Femur (tissue), 1 donor: ENCODE measurements around the gene TMEM92.

Experiments
- DNase-seq: peaks from one replicate; pipeline ENCODE4 v3.0.0-alpha.2; 2017

Gene TMEM92

DNA sequence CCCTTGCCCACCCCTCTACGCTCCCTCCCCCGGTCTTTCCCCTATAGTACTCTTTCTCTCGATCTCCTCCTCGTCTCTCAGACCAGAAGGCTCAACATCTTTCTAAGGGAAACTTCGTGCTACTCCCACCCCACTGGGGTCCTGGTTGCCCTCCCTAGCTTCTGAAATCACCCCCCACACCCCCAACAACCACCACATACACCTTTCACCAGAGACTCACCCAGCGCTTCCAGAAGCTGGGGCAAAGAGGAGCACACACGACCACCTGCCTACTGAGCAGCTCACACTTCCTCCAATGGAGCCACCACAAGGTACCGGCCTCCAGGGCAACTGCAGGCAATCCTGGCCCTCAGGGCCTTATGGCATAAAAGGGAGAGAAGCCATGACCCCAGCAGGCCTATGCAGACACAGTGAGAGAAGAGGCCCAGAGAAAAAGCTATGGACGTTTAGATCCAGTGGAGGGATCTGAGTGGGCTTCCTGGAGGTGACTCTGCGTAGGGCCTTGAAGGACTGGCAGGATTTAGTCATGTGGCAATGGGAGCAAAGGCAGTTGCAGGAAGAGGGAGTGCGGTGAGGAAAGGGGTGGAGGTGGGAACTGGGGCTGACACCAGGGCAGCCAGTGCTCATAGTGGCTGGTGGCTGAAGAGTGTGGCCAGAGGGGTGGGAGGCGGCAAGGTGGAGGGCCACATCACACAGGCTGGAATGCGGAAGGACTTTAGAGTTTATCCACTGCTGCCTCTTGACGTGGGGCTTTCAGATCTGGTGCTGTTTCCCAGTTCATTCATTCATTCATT is 12.1 kb upstream of the TMEM92 start:
- no peak for DNase-seq

DNA sequence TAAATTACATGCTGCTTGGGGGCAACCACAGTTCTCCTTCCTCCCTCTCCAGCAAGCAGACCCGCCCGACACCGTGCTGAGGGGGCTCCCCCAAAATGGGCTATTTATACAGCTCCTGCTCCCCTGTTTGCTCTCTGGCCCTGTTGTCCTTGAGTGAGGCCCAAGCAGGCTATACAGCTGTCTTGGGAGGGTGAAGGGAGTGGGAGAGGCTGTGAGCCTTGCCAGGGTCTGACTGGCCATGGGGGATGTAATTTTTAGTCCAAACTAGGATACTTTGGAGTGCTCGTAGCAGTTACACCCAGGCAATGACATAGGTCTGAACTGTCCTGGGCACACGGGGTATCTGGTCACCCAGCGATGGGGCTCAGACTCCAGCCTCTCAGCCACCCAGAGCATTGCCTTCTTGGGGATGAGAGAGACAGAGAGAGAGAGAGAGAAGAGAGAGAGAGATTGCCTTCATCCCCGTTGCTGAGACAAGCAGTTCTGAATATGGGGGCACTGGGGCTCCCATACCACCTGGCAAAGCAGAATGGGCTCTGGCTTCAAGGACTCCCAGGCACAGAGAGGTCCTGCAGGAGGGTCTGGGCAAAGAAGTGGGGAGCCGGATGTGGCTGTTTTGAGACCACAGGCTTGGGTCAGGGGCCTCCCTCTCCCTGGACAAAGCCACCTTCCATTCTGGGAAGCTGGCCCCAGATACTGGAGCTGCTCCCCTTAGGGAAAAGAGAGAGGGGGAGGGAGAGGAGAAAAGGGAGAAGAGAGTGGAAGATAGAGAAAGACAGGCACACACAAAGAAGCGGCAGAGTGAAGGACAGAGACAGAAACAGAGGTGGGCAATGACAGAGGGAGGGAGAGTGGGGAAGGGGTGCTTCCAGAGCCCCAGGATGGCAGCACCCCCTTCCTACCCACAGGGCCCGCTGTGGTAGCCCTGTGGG is 10.7 kb upstream of the TMEM92 start:
- DNase-seq, result peak; percentile 42

DNA sequence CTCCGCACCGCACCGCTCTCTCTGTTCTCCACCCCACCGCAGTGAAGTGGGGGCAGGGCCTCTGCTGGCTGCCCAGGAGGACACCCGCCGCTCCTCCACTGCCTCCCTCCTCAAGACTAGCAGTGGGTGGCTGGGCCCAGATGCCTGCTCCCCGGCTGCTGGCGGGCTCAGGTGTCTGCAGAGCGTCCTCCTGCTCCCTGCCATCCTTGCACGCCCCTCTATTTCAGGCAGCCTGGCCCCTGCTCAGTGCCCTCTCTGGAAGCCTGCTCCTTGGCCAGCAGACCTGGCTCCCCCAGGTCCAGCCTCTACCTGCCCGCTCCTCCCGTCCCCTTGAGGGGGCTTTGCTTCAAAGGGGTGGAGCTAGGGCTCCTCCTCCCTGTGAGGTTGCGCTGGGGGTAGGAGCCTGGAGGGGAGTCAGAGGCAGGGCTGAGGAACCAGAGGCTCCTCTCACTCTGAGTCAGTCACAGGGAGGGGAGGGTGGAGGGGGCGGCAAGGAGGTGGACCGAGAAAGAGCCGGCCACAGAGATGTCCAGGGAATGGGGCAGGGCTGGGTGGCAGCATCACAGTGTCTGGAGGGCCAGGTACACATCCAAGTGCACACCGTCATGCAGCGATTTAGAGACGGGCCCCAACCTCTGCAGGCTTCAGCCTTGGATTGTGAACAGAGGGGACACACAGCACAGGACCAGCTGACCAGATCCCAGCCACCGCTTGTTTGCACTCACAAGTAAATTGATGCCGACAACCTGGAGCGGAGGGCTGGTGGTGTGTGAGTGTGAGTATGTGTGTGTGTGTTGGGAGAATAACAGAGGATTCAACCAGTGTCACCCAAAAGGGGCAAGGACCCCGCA is 9.8 kb upstream of the TMEM92 start:
- peak; percentile 76 for DNase-seq

DNA sequence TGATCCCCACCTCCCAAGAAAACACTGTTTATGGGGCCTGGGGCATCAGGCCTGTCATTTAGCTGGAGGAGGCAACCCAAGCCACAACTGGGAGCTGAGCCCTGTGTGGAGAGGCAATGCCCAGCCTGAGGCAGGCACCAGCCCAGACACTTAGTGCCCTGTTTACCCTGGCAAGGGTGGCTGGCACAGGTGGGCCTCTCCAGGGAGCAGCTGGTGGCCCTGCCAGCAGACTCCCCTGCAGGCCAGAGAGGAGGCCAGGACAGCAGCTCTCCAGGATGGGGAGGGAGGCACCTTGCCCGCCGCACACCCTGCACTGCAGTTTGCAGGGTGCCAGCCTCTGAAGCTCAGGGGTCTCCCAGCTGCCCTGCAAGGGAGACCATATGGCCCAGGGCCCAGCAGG is 9.1 kb upstream of the TMEM92 start:
- DNase-seq, result no peak

DNA sequence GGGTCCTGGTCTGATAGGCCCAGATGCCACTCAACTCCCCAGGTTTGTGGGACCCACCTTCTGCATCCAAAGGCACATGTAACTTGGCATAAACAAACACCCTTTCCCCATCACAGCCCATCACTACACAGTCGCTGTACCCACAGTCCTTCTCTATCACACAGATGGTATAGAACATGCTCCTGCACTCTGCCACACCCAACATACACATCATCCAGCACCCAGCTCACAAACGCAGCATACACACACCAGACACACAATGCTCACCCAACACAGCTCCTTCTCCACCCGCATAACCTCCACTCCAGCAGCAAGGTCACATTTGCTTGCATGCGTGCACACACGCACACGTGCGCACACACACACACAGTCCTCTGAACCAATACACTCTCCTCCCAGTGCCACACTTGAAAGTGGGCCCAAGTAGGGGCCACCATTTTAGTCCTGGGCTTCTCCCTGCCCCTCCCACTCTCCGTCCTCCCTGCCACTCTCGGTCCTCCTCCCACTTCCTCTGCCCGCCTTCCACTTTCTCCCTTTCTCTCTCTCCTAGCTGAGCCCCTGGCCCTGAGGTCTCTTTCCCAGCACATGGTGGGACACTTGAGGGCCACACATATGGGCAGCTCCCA is 8.5 kb upstream of the TMEM92 start:
- DNase-seq, result peak; percentile 73

DNA sequence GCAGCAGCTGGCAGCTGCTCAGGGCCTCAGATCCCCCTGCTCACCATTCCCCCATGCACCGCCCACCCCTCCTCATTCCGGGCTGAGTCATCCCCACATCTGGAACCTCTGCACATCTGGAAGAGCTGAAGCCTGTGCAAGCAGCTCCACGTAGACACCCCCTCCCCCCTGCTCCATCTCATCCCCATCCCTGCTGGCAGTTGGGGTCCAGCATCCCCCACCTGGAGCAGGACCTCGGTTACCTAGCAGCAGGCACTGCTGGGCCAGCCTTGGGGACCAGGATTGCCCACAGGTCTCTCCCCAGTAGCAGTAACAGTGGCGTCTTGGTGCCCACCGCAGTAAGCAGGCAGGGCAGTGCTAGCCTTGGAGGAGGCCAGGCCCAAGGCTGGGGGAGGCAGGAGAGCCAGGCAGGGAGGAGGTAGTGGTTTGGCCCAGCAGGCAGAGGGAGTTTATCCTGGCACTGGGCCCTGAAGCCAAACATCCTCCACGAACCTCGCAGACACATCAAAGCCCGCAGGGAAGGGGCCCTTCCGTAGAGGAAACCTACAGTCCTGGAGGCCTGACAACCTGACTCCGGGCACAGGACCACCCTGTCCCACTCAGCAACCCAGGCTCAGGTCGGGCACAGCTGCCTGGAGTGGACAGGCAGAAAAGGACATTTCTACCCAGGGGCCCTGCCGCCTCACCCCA is 7.7 kb upstream of the TMEM92 start:
- DNase-seq, result peak; percentile 94

DNA sequence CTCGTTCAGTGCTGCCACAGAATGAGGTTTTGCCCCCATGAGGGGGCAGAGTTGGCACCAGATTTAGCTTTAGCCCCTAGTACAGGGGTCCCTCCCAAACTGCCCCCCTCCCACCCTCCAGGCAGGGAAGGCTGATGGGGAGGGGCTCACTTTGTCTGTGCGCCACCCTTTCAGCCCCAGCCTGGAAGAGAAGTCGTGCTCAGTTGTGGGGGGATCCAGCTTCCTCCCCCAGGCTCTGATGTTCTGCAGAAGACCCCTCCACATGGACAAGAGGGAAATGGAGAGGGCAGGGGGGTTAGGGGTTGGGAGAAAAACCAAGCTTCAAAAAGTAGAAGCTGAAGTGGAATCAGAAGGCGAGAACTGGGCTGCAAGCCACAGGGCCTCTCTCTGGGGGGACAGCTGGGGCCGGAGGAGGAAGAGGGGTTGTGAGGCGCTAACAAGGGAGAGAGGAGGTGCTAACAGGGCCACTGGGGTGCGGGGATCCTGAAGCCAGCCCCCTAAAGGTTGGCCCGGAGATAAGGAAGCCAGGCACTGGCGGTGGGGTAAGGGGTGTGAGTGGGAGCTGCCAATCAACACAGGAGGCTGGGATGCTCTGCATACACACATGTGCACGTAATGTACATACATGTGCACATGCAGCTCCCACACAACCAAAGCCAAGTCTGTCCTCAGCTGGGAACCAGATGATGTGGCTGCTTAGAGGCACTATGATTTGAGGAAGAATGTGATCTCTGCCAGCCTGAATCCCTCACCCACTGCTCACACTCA is 7.0 kb upstream of the TMEM92 start:
- peak; percentile 93 for DNase-seq

DNA sequence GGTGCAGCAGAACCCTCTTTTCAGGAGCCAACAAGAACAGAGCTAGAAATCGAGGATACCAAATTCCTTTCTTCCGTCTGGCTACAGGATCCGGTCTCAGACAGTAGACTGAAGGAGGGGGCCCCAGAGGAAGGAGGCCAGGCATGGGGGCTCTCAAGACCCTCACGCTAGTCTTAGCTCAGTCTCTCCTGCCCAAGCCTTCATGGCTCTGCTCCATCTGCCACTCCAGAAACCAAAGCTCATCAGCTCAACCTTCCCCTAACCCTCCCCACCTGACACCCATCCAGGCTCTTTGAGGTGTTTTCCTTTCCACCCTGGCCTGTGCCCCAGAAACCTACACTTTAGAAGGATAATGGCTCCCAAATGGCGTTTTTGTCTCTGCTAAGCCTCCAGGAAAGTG is 6.2 kb upstream of the TMEM92 start:
- peak; percentile 72 for DNase-seq

DNA sequence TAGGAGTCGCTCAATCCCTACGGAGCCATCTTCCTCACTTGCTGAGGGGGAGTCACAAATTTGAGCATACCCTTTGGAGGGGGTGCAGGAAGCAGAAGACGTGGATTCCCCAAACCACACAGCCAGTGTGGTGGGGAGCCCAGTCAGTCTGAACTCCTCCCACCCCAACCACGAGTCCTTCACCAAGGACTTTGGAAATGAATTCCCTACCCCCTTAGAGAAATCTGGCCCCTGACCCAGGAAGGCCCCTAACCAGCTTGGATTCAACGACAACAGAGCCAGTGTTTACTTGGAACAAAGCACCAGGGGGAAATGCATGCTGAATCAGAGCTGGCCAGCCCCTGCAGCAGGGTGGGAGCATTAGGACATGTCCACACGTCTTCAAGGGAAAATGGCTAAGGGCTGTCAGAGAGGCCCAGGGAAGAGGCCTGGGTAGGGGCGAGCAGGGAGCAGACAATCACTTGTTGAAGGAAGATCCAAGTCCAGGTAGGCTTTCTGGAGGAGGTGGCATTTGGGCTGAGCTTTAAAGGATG is 5.5 kb upstream of the TMEM92 start:
- peak; percentile 78 for DNase-seq

DNA sequence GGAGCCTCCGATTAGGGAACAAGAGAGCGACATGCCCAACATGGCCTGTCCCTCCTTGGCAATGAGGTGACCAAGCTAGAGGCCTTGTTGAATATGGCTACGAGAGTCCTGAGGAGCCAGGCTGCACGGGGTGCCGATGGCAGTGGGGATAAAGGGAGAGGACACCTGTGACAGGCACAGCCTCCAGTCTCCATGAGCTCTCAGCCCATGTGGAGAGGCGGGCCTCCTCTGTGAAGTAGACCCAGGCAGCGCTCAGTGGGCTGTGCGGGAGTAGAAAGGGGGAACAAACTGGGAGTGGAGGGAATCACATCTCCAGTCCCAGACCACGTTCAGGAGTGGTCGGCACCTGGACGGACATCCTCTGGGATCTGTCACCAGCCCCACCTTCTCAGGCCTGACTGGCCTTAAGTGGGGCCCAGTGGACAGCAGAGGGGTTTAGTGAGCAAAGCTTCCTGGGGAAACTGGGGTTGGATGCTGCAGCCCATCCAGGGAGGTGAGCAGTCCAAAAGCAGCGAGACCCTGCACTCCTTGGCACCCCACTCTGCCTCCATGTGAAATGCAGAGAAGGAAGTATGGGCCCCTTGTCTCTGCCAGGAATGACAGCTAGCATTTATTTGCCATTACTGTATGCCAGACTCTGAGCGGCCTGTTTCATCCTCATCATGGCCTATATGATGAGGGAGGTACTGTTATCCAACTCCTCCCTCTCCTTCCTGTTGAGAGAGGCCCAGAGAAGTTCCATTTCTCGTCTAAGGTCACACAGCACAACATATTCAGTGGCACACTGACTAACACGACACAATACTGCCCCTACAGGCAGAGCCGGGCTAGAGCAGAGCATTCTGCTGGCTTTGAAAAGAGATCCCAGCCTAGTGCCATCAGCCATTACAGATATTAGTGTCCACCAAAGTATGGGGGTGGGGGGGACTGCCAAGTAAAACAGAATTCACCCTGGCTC is 4.5 kb upstream of the TMEM92 start:
- peak; percentile 88 for DNase-seq

DNA sequence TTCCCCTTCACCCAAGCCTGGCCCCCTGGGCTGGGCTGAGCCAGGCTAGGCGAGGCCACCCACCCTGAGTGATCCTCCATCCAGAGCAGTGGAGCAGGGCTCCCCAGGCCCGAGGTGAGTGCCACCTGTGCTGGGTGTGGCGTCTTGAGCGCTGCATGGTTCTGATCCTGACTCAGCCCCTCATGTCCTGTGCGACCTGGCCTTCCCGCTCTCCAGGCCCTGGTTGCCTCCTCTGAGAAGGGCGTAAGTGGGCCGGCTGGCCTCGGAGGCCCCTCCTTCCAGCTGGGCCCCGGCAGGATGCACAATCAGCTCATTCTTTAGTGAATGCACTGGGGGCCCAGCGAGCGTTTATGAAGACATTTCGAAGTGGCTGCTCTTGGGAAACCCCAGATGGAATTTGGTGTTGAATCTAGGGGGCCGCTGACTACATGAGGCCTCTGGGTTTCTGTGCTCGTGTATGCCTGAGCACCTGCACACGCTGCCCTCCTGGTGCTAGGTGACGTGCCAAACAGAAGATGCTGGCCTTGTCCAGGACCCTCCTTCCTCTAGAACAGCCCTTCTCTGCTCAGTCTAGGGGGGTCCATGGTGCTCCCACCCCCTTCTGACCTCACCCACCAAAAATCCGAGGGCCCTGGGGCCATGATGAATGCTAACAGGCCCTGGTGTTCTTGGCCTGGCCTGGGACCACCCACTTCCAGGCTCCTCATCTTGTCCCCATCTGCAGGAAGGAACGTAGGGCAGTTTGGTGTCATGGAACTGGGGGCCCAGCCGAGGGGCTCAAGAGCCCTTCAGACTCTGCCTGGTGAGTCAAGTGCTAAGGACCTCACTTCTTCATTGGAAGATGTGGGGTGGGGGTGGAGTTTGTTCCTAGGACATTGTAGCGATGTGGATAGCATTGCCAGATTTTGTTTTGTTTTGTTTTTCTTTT is 3.6 kb upstream of the TMEM92 start:
- peak; percentile 82 for DNase-seq

DNA sequence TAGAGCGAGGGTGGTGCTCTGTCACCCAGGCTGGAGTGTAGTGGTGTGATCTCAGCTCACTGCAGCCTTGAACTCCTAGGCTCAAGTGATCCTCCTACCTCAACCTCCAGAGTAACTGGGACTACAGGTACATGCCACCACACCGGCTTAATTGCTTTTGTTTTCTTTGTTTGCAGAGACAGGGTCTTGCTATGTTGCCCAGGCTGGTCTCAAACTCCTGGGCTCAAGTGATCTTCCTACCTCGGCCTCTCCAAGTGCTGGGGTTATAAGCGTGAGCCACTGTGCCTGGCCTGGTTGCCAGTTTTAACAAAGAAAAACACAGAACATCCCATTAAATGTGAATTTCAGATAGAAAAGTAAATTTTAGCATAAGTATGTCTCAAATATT is 2.9 kb upstream of the TMEM92 start:
- DNase-seq, result peak; percentile 15

DNA sequence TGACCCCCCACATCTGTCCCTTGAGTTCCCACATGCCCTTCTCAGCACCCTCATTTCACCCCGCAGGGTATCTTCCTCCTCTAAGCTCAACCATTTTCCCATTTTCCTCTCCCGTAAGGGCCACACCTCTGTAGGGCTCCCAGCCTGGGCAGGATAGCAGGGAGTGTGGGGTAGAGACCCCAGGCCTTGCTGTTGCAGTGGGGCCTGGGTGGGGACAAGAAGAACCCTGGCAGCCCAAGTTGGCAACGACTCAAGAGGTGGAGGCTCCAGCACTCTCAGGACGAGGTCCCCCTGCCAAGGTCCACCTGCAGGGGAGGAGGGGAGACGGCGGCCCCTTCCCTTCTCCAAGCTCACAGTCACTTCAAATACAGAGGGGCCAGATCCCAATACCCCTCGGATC is 2.0 kb upstream of the TMEM92 start:
- DNase-seq, result peak; percentile 39

DNA sequence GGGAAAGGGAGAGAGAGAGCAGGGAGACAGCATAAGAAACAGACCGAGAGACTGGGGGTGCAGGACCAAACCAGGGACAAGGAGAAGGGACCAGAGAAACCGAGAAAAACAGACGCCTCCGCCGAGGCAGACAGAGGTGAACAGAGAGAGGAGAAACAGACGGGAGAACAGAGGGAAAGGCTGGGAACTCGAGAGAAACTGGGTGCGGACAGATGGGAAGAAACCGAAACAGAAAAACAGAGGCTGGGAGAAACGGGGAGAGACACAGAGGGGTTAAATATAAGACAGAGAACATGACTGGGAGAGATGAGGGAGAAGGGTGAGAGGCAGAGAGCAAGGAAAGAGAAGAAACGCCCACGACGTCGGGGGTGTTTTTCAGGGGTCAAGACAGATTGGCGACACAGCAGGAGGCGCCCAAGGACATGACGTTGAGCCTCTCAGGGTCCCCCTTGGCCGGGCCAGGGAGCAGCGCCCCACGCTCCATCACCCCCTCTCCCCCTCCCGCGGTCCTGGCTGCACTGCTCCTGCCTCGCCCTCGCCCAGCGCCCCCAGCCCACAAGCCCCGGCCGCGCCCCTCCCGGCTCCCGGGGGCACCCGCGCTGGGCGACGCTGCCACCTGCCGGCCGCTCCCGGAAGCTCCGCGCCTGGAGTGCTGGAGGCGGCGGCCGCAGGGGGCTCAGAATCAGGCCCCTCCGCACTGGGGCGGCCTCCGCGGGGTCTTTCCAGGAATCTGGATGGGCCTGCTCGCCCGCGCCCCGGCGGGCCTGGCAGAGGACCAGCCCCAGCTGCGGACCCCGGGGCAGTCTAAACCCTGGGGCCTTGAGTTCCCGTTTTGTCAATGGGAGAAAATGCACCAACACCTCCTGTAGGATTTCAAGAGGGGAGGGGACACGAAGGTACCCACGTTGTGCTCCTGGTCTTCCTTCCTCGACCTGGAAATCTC is 1.3 kb upstream of the TMEM92 start:
- DNase-seq, result peak; percentile 83

DNA sequence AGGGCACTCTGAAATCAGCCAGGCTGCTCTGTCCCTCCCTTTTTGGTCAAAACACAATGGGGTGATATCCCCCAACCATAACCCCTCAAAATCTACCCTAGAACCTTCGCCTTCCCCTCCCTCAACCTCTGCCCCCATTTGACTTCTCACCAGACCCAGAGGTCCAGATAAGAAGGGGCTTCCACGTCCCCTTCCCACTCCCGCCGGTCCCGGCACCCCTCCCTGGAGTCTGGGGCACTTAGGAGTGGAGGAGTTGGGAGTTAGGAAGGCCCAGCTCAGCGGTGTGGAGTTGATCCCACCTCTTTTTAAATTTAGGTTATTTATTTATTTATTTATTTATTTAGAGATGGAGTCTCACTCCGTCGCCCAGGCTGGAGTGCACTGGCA is 619 bp upstream of the TMEM92 start:
- peak; percentile 21 for DNase-seq

DNA sequence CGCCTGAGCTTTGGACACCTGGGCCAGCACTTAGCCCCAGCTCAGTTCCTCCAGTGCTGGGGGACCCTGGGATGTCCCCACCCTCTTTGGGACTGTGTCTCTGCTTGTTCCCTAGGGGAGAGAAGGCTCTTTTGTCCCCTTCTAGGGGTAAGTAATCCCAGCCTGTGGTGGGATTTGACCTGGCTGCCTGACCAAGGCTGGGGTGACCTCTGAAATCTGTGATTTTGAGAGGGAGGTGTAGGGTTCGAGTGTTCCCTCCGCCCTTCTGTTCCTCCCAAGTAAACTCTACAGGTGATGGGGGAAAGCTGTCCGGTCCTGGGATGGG is 593 bp downstream of the TMEM92 start:
- DNase-seq, result no peak

DNA sequence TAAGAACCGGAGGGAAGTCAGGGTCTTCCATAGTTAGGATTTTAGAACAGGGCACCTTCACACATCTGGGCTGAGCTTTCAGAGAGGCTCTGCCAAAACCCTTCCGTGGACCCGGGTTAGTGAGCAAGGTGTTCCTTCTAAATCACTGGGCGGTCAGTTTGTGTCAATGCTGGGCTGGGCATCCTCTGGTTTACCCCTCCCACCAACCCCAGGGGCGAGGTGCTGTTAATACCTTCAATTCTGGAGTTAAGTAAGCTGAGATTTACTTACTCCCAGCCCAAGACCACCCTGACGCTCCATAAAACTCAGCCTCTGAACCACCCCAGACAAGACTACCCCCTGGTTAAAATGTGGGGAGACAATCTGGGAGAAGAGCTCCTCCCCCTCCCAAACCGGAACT is 1.0 kb downstream of the TMEM92 start:
- DNase-seq, result peak; percentile 23
